KG1 (cell line): Measurements from ENCODE around the gene TNIP1.

Experiments used
- DNase-seq: peaks from one replicate; lab custom pipeline; 2025; lab: John Stamatoyannopoulos, UW

TNIP1 gene

GRCh38 chr5:151083081-151083676, 2.3 kb upstream of the TNIP1 start:
- no peak for DNase-seq

GRCh38 chr5:151082282-151082902, 1.6 kb upstream of the TNIP1 start:
- DNase-seq, result no peak

- no peak for DNase-seq
Measured at GRCh38 chr5:151081431-151082281, 822 bp upstream of the TNIP1 start.

- no peak for DNase-seq
Measured at GRCh38 chr5:151079838-151080612, 809 bp downstream of the TNIP1 start.

GRCh38 chr5:151078490-151079262, 2.2 kb downstream of the TNIP1 start:
- no peak for DNase-seq

GRCh38 chr5:151077967-151078366, 2.9 kb downstream of the TNIP1 start:
- no peak for DNase-seq

GRCh38 chr5:151077419-151077818, 3.4 kb downstream of the TNIP1 start:
- no peak for DNase-seq

- DNase-seq, result no peak
Measured at GRCh38 chr5:151076616-151077015, 4.2 kb downstream of the TNIP1 start.

GRCh38 chr5:151075698-151076331, 5.0 kb downstream of the TNIP1 start:
- no peak for DNase-seq

GRCh38 chr5:151074557-151074956, 6.3 kb downstream of the TNIP1 start:
- no peak for DNase-seq

GRCh38 chr5:151073280-151073679, 7.6 kb downstream of the TNIP1 start:
- no peak for DNase-seq

- no peak for DNase-seq
Measured at GRCh38 chr5:151072630-151073025, 8.2 kb downstream of the TNIP1 start.

GRCh38 chr5:151071848-151072629, 8.8 kb downstream of the TNIP1 start:
- no peak for DNase-seq

GRCh38 chr5:151071021-151071420, 9.8 kb downstream of the TNIP1 start:
- no peak for DNase-seq

GRCh38 chr5:151070449-151070848, 10.4 kb downstream of the TNIP1 start:
- no peak for DNase-seq

GRCh38 chr5:151068433-151069197, 12.2 kb downstream of the TNIP1 start:
- DNase-seq, result no peak

GRCh38 chr5:151067632-151068432, 13.0 kb downstream of the TNIP1 start:
- no peak for DNase-seq

- DNase-seq, result no peak
Measured at GRCh38 chr5:151066920-151067319, 13.9 kb downstream of the TNIP1 start.

- no peak for DNase-seq
Measured at GRCh38 chr5:151065609-151066008, 15.2 kb downstream of the TNIP1 start.
